Activated naive CD4-positive, alpha-beta T cell treated with anti-CD3 and anti-CD28 coated beads, Interleukin-2, amount 50 U/mL, for 16 hours (primary cell): ENCODE data around the gene BICC1.
"Not testable (repeated sequence)": the region's sequence is repeated elsewhere in the genome, so short reads cannot be mapped to it uniquely, and the experiment has no call there.

Source experiments
- DNase-seq: peaks from one replicate; pipeline ENCODE4 v3.0.0-alpha.2; 2020

BICC1 gene

GRCh38 chr10:58570307-58570723 lies 57.6 kb downstream of the BICC1 start:
- no peak for DNase-seq

- no peak for DNase-seq
Observed at GRCh38 chr10:58570979-58571378, 58.3 kb downstream of the BICC1 start.

GRCh38 chr10:58573144-58573543 lies 60.5 kb downstream of the BICC1 start:
- no peak for DNase-seq

- no peak for DNase-seq
Observed at GRCh38 chr10:58574058-58574457, 61.4 kb downstream of the BICC1 start.

- no peak for DNase-seq
Observed at GRCh38 chr10:58575491-58575890, 62.8 kb downstream of the BICC1 start.

- no peak for DNase-seq
Observed at GRCh38 chr10:58576751-58577436, 64.2 kb downstream of the BICC1 start.

- DNase-seq, result no peak
Observed at GRCh38 chr10:58577437-58577777, 64.7 kb downstream of the BICC1 start.

- no peak for DNase-seq
Observed at GRCh38 chr10:58578366-58578765, 65.7 kb downstream of the BICC1 start.

- DNase-seq, result no peak
Observed at GRCh38 chr10:58579011-58579655, 66.5 kb downstream of the BICC1 start.

- DNase-seq, result no peak
Observed at GRCh38 chr10:58582045-58582444, 69.4 kb downstream of the BICC1 start.

GRCh38 chr10:58585435-58585834 lies 72.8 kb downstream of the BICC1 start:
- DNase-seq, result no peak

GRCh38 chr10:58586282-58587245 lies 73.9 kb downstream of the BICC1 start:
- DNase-seq, result no peak

- DNase-seq, result no peak
Observed at GRCh38 chr10:58587676-58588075, 75.0 kb downstream of the BICC1 start.

- DNase-seq, result no peak
Observed at GRCh38 chr10:58588673-58589265, 76.1 kb downstream of the BICC1 start.

- DNase-seq, result no peak
Observed at GRCh38 chr10:58590152-58590840, 77.6 kb downstream of the BICC1 start.

GRCh38 chr10:58590924-58591323 lies 78.3 kb downstream of the BICC1 start:
- DNase-seq, result no peak

GRCh38 chr10:58593008-58593407 lies 80.3 kb downstream of the BICC1 start:
- DNase-seq, result no peak

GRCh38 chr10:58597211-58597610 lies 84.5 kb downstream of the BICC1 start:
- not testable (repeated sequence) for DNase-seq

- DNase-seq, result no peak
Observed at GRCh38 chr10:58599927-58600553, 87.4 kb downstream of the BICC1 start.

GRCh38 chr10:58608351-58608750 lies 95.7 kb downstream of the BICC1 start:
- no peak for DNase-seq

GRCh38 chr10:58608826-58609531 lies 96.3 kb downstream of the BICC1 start:
- no peak for DNase-seq
